Parathyroid adenoma (tissue), 2 donors: Measurements from ENCODE around the gene RLN2.

Experiments
- H2AFZ ChIP-seq: fragments of 300-600 bp; sonication (generic); one replicate; pipeline ENCODE4 v1.7.0; 2017; ENCODE audit warnings: antibody characterized with exemption, mild to moderate bottlenecking
- H3K27ac ChIP-seq: fragments of 300-600 bp; sonication (generic); one replicate; pipeline ENCODE4 v1.7.0; 2017
- H3K27me3 ChIP-seq: fragments of 300-600 bp; sonication (generic); one replicate; pipeline ENCODE4 v1.7.0; 2017; ENCODE audit warnings: low read length; ENCODE audit not compliant: control insufficient read depth, insufficient read depth
- H3K36me3 ChIP-seq: fragments of 300-600 bp; sonication (generic); one replicate; pipeline ENCODE4 v1.7.0; 2017; ENCODE audit warnings: low read length; ENCODE audit not compliant: control insufficient read depth, insufficient read depth
- H3K4me1 ChIP-seq: fragments of 300-600 bp; sonication (generic); one replicate; pipeline ENCODE4 v1.7.0; 2017; ENCODE audit warnings: control low read depth
- H3K4me2 ChIP-seq: fragments of 300-600 bp; sonication (generic); one replicate; pipeline ENCODE4 v1.7.0; 2017; ENCODE audit warnings: low read length
- H3K4me3 ChIP-seq: fragments of 300-600 bp; sonication (generic); one replicate; pipeline ENCODE4 v1.7.0; 2017; ENCODE audit warnings: low read depth, low read length
- H3K79me2 ChIP-seq: fragments of 300-600 bp; sonication (generic); one replicate; pipeline ENCODE4 v1.7.0; 2017; ENCODE audit warnings: control low read depth
- H3K9ac ChIP-seq: fragments of 300-600 bp; sonication (generic); one replicate; pipeline ENCODE4 v1.7.0; 2017; ENCODE audit warnings: mild to moderate bottlenecking
- H3K9me3 ChIP-seq: fragments of 300-600 bp; sonication (generic); one replicate; pipeline ENCODE4 v1.7.0; 2017; ENCODE audit warnings: low read length; ENCODE audit not compliant: control insufficient read depth
- TF ChIP-seq, protein P1 (sequence below): fragments of 300-600 bp; sonication (generic); IDR thresholded peaks from one replicate; pipeline ENCODE4 v1.7.0; 2017; ENCODE audit warnings: antibody characterized with exemption, mild to moderate bottlenecking
- donor health status: primary hyperparathyroidism.

Gene RLN2

DNA sequence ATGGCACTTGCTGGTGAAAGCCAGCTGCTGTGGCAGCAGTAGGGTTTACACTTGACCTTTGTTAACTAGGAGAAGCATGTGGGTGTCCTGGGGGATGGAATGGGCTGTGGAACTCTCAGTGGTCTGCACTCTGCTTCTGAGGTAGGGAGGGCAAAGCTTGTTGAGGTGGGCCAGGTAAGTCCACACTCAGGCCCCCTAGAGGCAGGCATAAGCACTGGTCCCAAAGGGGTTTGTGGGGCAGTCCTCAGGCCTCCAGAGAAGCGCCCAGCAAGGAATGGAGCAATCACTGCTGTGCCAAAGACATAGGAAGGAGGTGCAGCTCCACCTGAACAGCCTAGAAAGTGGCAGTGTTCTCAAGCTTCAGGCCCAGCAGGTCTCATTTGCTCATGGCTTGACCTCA, 38.6 kb downstream of the RLN2 start:
- H3K9me3 ChIP-seq, result no peaks in the 10 kb centered on the region
- no peaks in the 10 kb centered on the region for H3K36me3 ChIP-seq
- H3K79me2 ChIP-seq, result no peaks in the 10 kb centered on the region
- H3K27me3 ChIP-seq, result no peaks in the 10 kb centered on the region
- no peak overlapping the region for H3K9ac ChIP-seq
- H3K4me2 ChIP-seq, result no peak overlapping the region
- no peak overlapping the region for H3K4me3 ChIP-seq
- no peak overlapping the region for H3K27ac ChIP-seq
- H3K4me1 ChIP-seq, result no peaks in the 10 kb centered on the region
- H2AFZ ChIP-seq, result no peak overlapping the region
- TF ChIP-seq, protein P1, sequence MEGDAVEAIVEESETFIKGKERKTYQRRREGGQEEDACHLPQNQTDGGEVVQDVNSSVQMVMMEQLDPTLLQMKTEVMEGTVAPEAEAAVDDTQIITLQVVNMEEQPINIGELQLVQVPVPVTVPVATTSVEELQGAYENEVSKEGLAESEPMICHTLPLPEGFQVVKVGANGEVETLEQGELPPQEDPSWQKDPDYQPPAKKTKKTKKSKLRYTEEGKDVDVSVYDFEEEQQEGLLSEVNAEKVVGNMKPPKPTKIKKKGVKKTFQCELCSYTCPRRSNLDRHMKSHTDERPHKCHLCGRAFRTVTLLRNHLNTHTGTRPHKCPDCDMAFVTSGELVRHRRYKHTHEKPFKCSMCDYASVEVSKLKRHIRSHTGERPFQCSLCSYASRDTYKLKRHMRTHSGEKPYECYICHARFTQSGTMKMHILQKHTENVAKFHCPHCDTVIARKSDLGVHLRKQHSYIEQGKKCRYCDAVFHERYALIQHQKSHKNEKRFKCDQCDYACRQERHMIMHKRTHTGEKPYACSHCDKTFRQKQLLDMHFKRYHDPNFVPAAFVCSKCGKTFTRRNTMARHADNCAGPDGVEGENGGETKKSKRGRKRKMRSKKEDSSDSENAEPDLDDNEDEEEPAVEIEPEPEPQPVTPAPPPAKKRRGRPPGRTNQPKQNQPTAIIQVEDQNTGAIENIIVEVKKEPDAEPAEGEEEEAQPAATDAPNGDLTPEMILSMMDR, result no peak

DNA sequence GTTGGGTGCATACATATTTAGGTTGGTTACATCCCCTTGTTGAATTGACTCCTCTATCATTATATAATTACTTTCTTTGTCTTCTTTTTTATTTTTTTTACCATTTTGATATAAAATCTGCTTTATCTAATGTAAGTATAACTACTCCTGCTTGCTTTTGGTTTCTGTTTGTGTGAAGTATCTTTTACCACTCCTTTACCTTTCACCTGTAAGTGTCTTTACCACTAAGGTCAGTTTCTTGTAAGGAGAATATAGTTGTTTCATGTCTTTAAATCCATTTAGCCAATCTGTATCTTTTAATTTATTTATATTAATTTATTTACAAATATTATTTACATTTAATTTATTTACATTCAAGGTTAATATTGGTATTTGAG, 40.3 kb downstream of the RLN2 start:
- no peaks in the 10 kb centered on the region for H3K79me2 ChIP-seq
- H3K4me3 ChIP-seq, result no peak overlapping the region
- H3K27ac ChIP-seq, result no peak overlapping the region
- H3K4me2 ChIP-seq, result no peak overlapping the region
- H3K27me3 ChIP-seq, result no peaks in the 10 kb centered on the region
- no peaks in the 10 kb centered on the region for H3K4me1 ChIP-seq
- no peak overlapping the region for H3K9ac ChIP-seq
- H3K9me3 ChIP-seq, result no peaks in the 10 kb centered on the region
- no peaks in the 10 kb centered on the region for H3K36me3 ChIP-seq
- TF ChIP-seq, protein P1, result no peak
- H2AFZ ChIP-seq, result no peak overlapping the region

DNA sequence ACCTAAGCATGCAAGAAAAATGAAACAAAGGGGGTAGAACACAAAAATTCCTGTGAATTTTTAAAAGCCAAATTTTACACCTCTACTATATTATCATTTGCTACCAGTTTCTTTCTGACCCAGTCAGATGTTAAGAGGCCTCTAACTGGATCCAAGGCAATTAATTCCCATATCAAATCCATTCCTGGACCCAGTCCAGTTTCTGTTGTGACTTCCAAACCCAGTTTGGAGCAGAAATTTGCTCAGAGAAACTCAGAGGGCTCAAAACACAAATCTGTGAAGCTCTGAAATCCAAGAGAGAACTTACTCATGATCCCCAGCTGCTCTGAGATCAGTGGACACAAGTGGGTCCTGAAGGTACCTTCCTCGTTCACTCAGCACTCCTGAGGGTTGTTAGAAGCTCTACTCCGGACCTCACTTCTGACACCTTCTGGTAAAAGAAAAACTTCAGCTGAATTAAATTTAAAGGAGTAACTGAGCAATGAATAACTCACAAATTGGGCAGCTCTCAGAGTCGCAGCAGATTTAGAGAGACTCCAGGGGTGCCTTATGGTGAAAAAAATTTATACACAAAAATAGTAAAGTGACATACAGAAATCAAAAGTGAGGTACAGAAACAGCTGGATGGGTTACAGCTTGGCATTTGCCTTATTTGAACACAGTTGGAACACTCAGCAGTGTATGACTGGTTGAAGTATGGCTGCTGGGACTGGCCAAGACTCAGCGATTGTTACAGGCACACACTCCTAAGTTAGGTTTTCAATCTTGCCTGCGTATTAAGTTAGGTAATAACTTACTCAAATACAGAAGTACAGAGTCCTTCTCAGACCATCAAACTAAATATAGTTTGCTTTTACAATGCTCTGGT, 40.9 kb downstream of the RLN2 start:
- H3K27ac ChIP-seq, result no peak overlapping the region
- H3K9me3 ChIP-seq, result no peaks in the 10 kb centered on the region

More for the DNA sequence above, 40.9 kb downstream of the RLN2 start:
- Histone ChIP-seq H3K4me2 (no peak overlapping the region), H3K4me1 (no peaks in the 10 kb centered on the region), H3K36me3 (no peaks in the 10 kb centered on the region), H2AFZ (peak overlapping the region; percentile 41), H3K27me3 (no peaks in the 10 kb centered on the region), H3K9ac (no peak overlapping the region), H3K79me2 (no peaks in the 10 kb centered on the region), H3K4me3 (no peak overlapping the region)
- TF ChIP-seq, protein P1, result no peak
